Right atrium auricular region (tissue), 2 donors: ENCODE results near the gene SPTBN4. TPM values are rescaled to one million over a fixed set of nuclear protein-coding genes. Genes with fewer than 3 reads are reported as not detected.
"Not testable (repeated sequence)": the region's sequence is repeated elsewhere in the genome, so short reads cannot be mapped to it uniquely, and the experiment has no call there.

ENCODE experiments used
- DNase-seq: peaks from one replicate; pipeline ENCODE4 v3.0.0-alpha.2; 2019; ENCODE audit warnings: low spot score
- H3K27ac ChIP-seq, 2 donors: fragments of 200-600 bp; sonication (generic); 1 replicate in 1 of 2; 2 replicates in 1 of 2; pipeline ENCODE4 v1.5.1; 2016 to 2019
- H3K27me3 ChIP-seq, 2 donors: fragments of 200-600 bp; sonication (generic); one replicate each; pipeline versions ENCODE4 v1.5.1 to v1.6.0; 2017 to 2019
- H3K36me3 ChIP-seq: fragments of 200-600 bp; sonication (generic); one replicate; pipeline ENCODE4 v1.5.1; 2016
- H3K4me1 ChIP-seq, 2 donors: fragments of 200-600 bp; sonication (generic); one replicate each; pipeline versions ENCODE4 v1.5.1 to v1.6.0; 2017 to 2019
- H3K4me3 ChIP-seq, 2 donors: fragments of 200-600 bp; sonication (generic); 1 replicate in 1 of 2; 2 replicates in 1 of 2; pipeline ENCODE4 v1.5.1; 2017 to 2019; ENCODE audit warnings: mild to moderate bottlenecking in 1 of 2, moderate library complexity in 1 of 2
- H3K9me3 ChIP-seq, 2 donors: fragments of 200-600 bp; sonication (generic); one replicate each; pipeline ENCODE4 v1.5.1; 2019
- CTCF ChIP-seq, 2 donors: fragments of 200-600 bp; sonication (generic); IDR thresholded peaks; one replicate each; pipeline ENCODE4 v1.5.1; 2019; ENCODE audit warnings: antibody characterized with exemption in 2 of 2
- total RNA-seq, 2 donors: library from RNA; depleted of rRNA; stranded (reverse); fragments of >200 nt; gene quantifications; one replicate each; pipeline ENCODE4 v1.1.0, GENCODE V29; 2016

The SPTBN4 gene
- total RNA-seq, 2 donors from 2014 or later: 5.2 to 5.5 TPM

- Histone ChIP-seq H3K4me3 (no peak overlapping the region), H3K27ac (no peak overlapping the region), H3K27me3 (no peaks in the 10 kb centered on the region), H3K36me3 (no peaks in the 10 kb centered on the region), H3K4me1 (no peaks in the 10 kb centered on the region), H3K9me3 (no peaks in the 10 kb centered on the region)
- no peak for DNase-seq
- TF ChIP-seq CTCF (IDR thresholded peaks at IDR 0.05): no peak
These were observed 27.5 kb downstream of the SPTBN4 start for GRCh38 chr19:40494191-40494838.

- no peaks in the 10 kb centered on the region for H3K4me1 ChIP-seq
- no peak overlapping the region for H3K4me3 ChIP-seq
- DNase-seq: no peak
- no peaks in the 10 kb centered on the region for H3K9me3 ChIP-seq
- H3K36me3 ChIP-seq: no peaks in the 10 kb centered on the region
- H3K27me3 ChIP-seq: no peaks in the 10 kb centered on the region
- no peak for TF ChIP-seq CTCF (IDR thresholded peaks at IDR 0.05)
- no peak overlapping the region for H3K27ac ChIP-seq
These were observed 30.4 kb downstream of the SPTBN4 start for GRCh38 chr19:40497214-40497613.

DNA sequence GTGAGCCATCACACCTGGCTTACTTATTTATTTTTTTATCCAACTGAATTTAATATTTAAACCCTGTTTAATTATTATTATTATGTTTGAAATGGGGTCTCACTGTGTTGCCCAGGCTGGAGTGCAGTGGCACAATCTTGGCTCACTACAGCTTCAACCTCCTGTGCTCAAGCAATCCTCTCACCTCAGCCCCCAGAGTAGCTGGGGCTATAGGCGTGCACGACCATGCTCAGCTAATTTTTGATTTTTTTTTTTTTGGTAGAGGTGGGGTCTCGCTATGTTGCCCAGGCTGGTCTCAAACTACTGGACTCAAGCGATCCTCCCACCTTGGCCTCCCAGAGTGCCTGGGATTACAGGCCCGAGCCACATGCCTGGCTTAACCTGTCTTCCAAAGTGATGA is 32.5 kb downstream of the SPTBN4 start:
- no peaks in the 10 kb centered on the region for H3K9me3 ChIP-seq
- no peak overlapping the region for H3K4me3 ChIP-seq
- TF ChIP-seq CTCF (IDR thresholded peaks at IDR 0.05): no peak
- no peaks in the 10 kb centered on the region for H3K27me3 ChIP-seq
- no peak overlapping the region for H3K27ac ChIP-seq
- H3K4me1 ChIP-seq: no peaks in the 10 kb centered on the region
- no peaks in the 10 kb centered on the region for H3K36me3 ChIP-seq
- no peak for DNase-seq

DNA sequence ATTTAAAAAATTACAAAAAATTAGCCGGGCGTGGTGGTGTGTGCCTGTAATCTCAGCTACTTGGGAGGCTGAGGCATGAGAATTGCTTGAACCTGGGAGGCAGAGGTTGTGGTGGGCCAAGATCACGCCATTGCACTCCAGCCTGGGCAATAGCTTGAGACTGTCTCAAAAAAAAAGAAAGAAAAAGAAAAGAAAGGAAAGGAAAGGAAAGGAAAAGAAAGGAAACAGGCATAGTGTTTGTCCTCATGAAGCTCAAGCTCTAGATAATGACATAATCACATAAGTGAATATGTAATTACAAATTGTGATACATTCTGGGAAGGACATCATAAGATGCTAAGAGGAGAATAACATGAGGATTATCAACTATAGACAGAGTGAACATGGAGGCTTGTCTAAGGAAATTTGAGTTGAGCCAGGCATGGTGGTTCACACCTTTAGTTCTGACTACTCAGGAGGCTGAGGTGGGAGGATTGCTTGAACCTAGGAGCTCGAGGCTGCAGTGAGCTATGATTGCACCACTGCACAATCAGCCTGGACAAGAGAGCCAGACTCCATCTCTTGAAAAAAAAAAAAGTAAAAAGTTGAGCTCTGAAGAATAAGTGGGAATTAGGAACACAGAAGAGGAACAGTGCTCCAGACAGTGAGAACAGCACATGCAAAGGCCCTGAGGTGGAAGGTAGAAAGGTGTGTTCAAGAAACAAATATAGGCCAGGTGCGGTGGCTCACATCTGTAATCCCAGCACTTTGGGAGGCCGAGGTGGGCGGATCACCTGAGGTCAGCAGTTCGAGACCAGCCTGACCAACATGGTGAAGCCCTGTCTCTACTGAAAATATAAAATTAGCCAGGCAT is 34.1 kb downstream of the SPTBN4 start:
- not testable (repeated sequence) for H3K36me3 ChIP-seq, H3K27me3 ChIP-seq, DNase-seq, H3K4me3 ChIP-seq, H3K9me3 ChIP-seq, H3K4me1 ChIP-seq, H3K27ac ChIP-seq

GRCh38 chr19:40501599-40501998 is 34.8 kb downstream of the SPTBN4 start:
- Histone ChIP-seq H3K27me3 (no peaks in the 10 kb centered on the region), H3K36me3 (no peaks in the 10 kb centered on the region), H3K4me3 (no peak overlapping the region), H3K4me1 (no peaks in the 10 kb centered on the region), H3K27ac (no peak overlapping the region), H3K9me3 (no peaks in the 10 kb centered on the region)
- TF ChIP-seq CTCF (IDR thresholded peaks at IDR 0.05): no peak
- no peak for DNase-seq

DNA sequence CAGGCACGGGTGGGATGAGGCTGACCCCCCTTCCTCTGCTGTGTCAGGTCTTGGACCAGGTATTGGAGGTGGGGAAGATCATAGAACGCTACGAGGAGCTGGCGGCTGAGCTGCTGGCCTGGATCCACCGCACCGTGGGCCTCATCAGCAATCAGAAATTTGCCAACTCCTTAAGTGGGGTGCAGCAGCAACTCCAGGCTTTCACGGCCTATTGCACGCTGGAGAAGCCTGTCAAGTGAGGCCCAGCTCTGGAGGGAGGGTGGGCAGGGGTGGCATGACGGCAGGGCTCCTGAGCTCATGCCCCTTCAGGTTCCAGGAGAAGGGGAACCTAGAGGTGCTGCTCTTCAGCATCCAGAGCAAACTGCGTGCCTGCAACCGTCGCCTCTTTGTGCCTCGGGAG is 35.3 kb downstream of the SPTBN4 start:
- TF ChIP-seq CTCF (IDR thresholded peaks at IDR 0.05): no peak
- DNase-seq: no peak
- H3K27ac ChIP-seq: no peak overlapping the region
- no peaks in the 10 kb centered on the region for H3K9me3 ChIP-seq
- no peaks in the 10 kb centered on the region for H3K27me3 ChIP-seq
- H3K36me3 ChIP-seq: no peaks in the 10 kb centered on the region
- H3K4me3 ChIP-seq: no peak overlapping the region
- H3K4me1 ChIP-seq: no peaks in the 10 kb centered on the region
